GM21528 (cell line): ENCODE results near the gene PAX3.

ENCODE experiments used
- ATAC-seq: cut with Tn5 transposase; IDR thresholded peaks from one replicate; pipeline ENCODE4 v1.9.1; 2021; ENCODE audit warnings: mild to moderate bottlenecking, moderate library complexity; ENCODE audit not compliant: unreplicated experiment, low FRiP score

The PAX3 gene

DNA sequence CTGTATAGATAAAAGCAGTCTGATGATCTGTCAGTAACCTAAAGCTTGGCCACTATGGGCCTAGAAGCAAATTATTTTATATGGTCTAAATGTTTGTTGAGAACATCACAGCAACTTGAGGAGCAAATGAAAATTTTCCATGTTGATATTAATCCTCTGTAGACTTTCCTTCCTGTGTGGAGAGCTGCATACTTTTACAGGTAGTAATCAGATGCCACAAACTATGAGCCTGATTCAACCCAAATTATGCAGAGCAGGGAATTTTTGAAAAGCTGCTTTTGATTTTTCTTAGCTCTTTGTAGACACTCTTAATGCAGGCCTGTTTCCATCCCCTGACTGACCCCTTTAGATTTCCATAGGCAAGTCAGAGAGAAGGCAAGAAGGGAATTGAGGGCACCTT, 17.3 kb downstream of the PAX3 start:
- no peak for ATAC-seq

DNA sequence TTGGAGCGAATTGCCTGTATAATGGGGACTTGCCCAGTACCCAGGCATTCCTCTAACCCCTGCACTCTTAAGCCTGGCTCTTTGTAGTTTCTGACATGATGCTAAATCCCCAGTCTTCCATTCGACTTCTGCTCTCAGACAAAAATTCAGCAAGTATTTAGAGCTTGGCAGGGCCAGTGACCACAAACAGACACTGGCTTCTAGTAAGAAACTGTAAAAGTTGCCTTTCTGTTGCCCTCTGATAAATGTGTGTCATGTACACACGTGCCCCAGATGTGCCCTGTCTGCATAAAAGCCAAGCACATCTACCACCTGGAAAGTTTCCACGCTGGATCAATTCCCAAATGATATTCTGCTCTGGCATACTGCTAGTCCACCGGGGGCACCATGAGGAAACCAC, 18.0 kb downstream of the PAX3 start:
- ATAC-seq = no peak

GRCh38 chr2:222272446-222273015, 26.3 kb downstream of the PAX3 start:
- no peak for ATAC-seq

GRCh38 chr2:222271854-222272253, 26.9 kb downstream of the PAX3 start:
- ATAC-seq = no peak

GRCh38 chr2:222270396-222270795, 28.4 kb downstream of the PAX3 start:
- ATAC-seq = no peak

GRCh38 chr2:222269132-222269531, 29.7 kb downstream of the PAX3 start:
- ATAC-seq = no peak

DNA sequence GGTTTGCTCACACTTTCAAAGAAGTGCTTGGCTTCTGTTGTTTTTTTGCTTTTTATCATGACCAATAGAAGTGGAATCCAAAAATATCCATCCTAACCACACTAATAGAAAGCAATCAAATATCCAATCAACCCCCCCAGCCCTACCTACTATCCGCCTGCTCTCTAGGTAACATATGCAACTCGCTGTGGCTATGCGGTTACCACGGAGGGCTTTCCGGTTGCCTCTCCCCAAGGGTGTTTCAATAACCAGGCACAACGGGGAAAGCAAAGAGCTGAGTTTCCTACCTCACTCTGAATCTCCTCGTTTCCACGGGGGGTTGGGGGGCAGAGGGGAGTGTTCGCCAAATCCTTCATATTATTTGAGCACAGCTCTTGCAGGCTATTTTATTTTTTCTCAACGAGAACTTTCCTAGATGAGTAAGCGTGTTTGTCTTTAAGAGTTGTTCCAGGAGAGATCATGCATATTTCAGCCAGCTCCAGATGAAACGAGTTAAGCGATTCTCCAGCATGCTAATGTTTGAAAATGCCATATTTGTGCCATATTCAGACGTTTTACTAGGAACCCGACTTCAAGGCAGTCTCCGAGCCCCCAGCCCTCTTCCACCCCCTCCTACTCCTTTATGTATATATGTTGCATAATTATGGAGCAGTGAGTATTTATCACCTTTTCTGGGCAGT, 30.3 kb downstream of the PAX3 start:
- no peak for ATAC-seq

- no peak for ATAC-seq
Observed at GRCh38 chr2:222264791-222265320, 33.9 kb downstream of the PAX3 start.

GRCh38 chr2:222261504-222261903, 37.3 kb downstream of the PAX3 start:
- ATAC-seq = no peak

DNA sequence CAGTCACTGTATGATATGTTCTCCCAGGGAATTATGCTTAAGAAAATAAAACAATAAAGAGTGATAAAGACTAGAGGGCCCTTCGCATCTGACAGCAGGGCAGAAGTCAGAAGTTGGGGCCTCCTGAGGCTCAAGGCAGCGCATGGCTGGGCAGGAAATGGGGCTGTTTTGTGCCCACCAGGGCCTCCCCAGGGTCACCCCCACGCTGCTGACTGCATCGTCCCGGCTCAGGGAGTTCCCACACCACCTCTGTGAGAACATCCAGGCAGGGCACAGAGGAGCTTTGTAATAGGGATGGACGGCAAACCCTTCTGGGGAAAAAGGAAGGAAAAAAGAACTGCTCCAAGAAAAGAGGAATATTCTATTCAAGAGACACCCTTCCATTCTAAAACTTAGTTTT, 41.2 kb downstream of the PAX3 start:
- no peak for ATAC-seq

GRCh38 chr2:222256250-222256649, 42.5 kb downstream of the PAX3 start:
- ATAC-seq = no peak

DNA sequence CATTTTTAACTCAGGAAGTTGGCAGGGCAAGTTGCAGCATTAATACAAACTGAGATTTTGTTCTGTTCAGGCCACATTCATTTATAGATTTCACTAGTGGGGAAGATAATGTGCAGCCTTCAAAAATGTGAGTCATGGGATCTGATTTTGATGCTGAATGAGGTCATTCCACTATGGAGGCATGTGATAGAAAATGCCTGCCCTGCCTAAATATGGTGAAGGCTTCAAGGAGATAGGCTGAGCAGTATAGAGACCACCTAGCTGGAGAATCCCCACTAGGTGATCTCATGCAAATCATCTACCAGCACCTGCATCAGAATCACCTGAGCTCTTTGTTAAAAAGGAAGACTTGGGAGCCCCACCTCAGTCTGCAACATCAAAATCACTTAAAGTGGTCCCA, 43.7 kb downstream of the PAX3 start:
- no peak for ATAC-seq

GRCh38 chr2:222250313-222250712, 48.5 kb downstream of the PAX3 start:
- no peak for ATAC-seq

DNA sequence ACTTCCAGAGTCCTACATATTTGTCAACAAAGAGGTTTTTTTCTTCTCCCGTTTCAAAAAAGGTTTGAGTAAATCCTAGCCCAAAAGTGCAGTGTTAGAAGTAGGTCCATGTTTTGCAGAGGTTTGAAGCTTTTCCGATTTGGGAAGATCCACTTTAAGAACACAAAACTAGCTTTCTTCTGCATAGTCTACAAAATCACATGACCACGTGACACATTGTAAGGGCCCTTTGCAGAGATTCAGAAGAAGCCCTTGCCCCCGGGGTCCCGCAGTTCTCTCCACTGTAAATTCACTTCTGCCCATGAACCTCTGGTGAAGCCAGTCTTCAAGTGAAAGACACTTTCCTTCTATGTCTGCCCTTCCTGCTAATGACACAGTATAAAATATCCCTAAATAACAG, 49.4 kb downstream of the PAX3 start:
- ATAC-seq = no peak

- ATAC-seq = no peak
Observed at GRCh38 chr2:222248818-222249217, 50.0 kb downstream of the PAX3 start.

DNA sequence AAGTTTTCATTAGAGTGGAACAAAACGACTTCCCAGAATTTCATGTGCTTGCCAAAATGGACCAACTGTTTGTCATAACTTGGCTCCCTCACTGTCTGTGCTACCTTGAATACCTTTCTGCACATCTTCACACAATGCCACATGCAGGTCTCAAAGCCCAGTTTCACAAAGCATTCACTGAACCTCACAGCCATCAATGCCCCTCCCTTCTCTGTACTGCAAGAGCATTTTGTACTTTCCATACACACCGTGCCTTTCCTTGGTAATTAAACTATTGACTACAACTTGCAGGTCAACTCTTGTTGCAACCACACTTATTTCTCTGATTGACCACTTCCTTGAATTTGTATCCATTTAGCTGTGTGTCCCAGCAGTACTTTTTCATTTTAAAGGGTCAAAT, 50.5 kb downstream of the PAX3 start:
- ATAC-seq = no peak

DNA sequence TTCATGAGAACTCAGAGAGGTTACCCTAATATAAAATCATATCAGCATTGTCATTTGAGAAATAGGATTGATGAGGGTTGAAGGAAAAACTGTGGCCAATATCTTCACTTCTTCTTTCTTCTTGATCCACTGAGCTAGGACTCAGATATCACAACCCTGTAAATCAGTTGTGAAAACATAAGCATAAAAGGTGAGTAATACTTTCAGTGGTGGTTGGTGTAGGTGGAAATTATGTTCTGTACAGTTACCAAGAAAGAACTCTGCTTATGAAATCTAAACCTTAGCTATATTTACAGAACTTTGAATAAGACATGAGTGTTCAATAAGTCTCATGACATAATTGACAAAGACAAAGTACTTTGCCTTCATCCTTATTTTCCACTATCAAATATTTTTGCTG, 56.3 kb downstream of the PAX3 start:
- ATAC-seq = no peak

- ATAC-seq = no peak
Observed at GRCh38 chr2:222241128-222241870, 57.5 kb downstream of the PAX3 start.

- no peak for ATAC-seq
Observed at GRCh38 chr2:222240676-222241049, 58.1 kb downstream of the PAX3 start.

GRCh38 chr2:222239945-222240675, 58.7 kb downstream of the PAX3 start:
- ATAC-seq = no peak

GRCh38 chr2:222239091-222239490, 59.7 kb downstream of the PAX3 start:
- no peak for ATAC-seq
